ENCODE data around the gene BMPR1B.

DNA sequence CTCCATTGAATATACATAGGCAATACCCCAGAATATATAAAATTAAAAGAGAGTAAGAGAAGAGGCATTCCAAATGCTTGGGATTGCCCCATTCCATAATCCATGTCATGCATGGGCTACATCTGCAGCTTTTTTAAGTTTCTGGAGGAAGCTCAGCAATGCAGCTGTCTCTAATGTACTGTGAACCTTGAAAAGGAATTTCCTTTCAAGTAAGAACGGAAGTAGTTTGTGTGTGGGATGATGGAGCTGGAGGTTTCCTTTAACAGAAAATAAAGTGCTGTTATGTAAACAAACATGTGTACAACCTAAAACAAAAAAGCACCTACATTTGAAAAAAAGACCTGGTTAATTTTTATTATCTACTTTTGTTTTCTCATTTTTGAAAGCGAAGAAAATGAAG is 303.5 kb downstream of the BMPR1B start:
- TF ChIP-seq, protein P1, sequence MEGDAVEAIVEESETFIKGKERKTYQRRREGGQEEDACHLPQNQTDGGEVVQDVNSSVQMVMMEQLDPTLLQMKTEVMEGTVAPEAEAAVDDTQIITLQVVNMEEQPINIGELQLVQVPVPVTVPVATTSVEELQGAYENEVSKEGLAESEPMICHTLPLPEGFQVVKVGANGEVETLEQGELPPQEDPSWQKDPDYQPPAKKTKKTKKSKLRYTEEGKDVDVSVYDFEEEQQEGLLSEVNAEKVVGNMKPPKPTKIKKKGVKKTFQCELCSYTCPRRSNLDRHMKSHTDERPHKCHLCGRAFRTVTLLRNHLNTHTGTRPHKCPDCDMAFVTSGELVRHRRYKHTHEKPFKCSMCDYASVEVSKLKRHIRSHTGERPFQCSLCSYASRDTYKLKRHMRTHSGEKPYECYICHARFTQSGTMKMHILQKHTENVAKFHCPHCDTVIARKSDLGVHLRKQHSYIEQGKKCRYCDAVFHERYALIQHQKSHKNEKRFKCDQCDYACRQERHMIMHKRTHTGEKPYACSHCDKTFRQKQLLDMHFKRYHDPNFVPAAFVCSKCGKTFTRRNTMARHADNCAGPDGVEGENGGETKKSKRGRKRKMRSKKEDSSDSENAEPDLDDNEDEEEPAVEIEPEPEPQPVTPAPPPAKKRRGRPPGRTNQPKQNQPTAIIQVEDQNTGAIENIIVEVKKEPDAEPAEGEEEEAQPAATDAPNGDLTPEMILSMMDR (IDR thresholded peaks at IDR 0.05; ENCODE audit: low read depth, low read length, poor library complexity, severe bottlenecking), result no peak
- TF ChIP-seq EZH2phosphoT487 (IDR thresholded peaks at IDR 0.05; ENCODE audit: borderline replicate concordance, low read length), result no peak

All from DOHH2 (cell line).